Measurements from ENCODE around the gene MMP2. TPM values are rescaled to one million over a fixed set of nuclear protein-coding genes. Genes with fewer than 3 reads are reported as not detected.
A peak's percentile ranks its signal among the peaks of the same experiment; 100 is the strongest.

The MMP2 gene
- total and polyA plus RNA-seq, 2 experiments from 2014 or later: 128 to 196 TPM

GRCh38 chr16:55510185-55510805 is 31.3 kb downstream of the MMP2 start:
- DNase-seq (ENCODE audit: low spot score): no peak
- no peak overlapping the region for H3K4me3 ChIP-seq
- H3K9me2 ChIP-seq (replicated peaks; ENCODE audit: insufficient read depth): no peaks in the 10 kb centered on the region
- H3K9me3 ChIP-seq (ENCODE audit: low read depth): peaks cover 15% of the 10 kb centered on the region
- H3K27me3 ChIP-seq: no peaks in the 10 kb centered on the region
- no peaks in the 10 kb centered on the region for H3K79me2 ChIP-seq
- no peaks in the 10 kb centered on the region for H4K20me1 ChIP-seq (ENCODE audit: insufficient read depth, poor library complexity, severe bottlenecking)
- 66% methylated on average over 4 of the region's 4 CpGs for WGBS (ENCODE audit: low lambda C conversion rate, missing lambda C conversion rate)
- H3K36me3 ChIP-seq (replicated peaks; ENCODE audit: insufficient read depth, low read depth): no peaks in the 10 kb centered on the region
- H3K27ac ChIP-seq: no peak overlapping the region
- no peaks in the 10 kb centered on the region for H3K4me1 ChIP-seq (ENCODE audit: insufficient read depth)
- peak overlapping the region; percentile 47 for H2AFZ ChIP-seq
- peak overlapping the region; percentile 92 for H3K4me2 ChIP-seq
- TF ChIP-seq CTCF (IDR thresholded peaks at IDR 0.05; ENCODE audit: poor library complexity) (no peak), EZH2 (IDR thresholded peaks at IDR 0.05; ENCODE audit: borderline replicate concordance) (no peak), EZH2phosphoT487 (IDR thresholded peaks at IDR 0.05; ENCODE audit: low read depth, severe bottlenecking, unreplicated experiment) (no peak)

- no peak overlapping the region for H2AFZ ChIP-seq
- no peaks in the 10 kb centered on the region for H3K9me2 ChIP-seq (replicated peaks; ENCODE audit: insufficient read depth)
- DNase-seq (ENCODE audit: low spot score): no peak
- peaks cover 15% of the 10 kb centered on the region for H3K9me3 ChIP-seq (ENCODE audit: low read depth)
- H4K20me1 ChIP-seq (ENCODE audit: insufficient read depth, poor library complexity, severe bottlenecking): no peaks in the 10 kb centered on the region
- no peaks in the 10 kb centered on the region for H3K79me2 ChIP-seq
- TF ChIP-seq CTCF (IDR thresholded peaks at IDR 0.05; ENCODE audit: poor library complexity): no peak
- TF ChIP-seq EZH2phosphoT487 (IDR thresholded peaks at IDR 0.05; ENCODE audit: low read depth, severe bottlenecking, unreplicated experiment): no peak
- no peak for TF ChIP-seq EZH2 (IDR thresholded peaks at IDR 0.05; ENCODE audit: borderline replicate concordance)
- no peak overlapping the region for H3K4me2 ChIP-seq
- 95% methylated on average over 1 of the region's 1 CpG for WGBS (ENCODE audit: low lambda C conversion rate, missing lambda C conversion rate)
- no peak overlapping the region for H3K27ac ChIP-seq
- no peaks in the 10 kb centered on the region for H3K36me3 ChIP-seq (replicated peaks; ENCODE audit: insufficient read depth, low read depth)
- H3K4me1 ChIP-seq (ENCODE audit: insufficient read depth): no peaks in the 10 kb centered on the region
- no peak overlapping the region for H3K4me3 ChIP-seq
- H3K27me3 ChIP-seq: no peaks in the 10 kb centered on the region
These were observed 33.9 kb downstream of the MMP2 start for GRCh38 chr16:55512941-55513340.

- no peak for TF ChIP-seq EZH2phosphoT487 (IDR thresholded peaks at IDR 0.05; ENCODE audit: low read depth, severe bottlenecking, unreplicated experiment)
- no peak for TF ChIP-seq CTCF (IDR thresholded peaks at IDR 0.05; ENCODE audit: poor library complexity)
- no peak for TF ChIP-seq EZH2 (IDR thresholded peaks at IDR 0.05; ENCODE audit: borderline replicate concordance)
- H3K36me3 ChIP-seq (replicated peaks; ENCODE audit: insufficient read depth, low read depth): no peaks in the 10 kb centered on the region
- no peak overlapping the region for H3K4me3 ChIP-seq
- H3K9me3 ChIP-seq (ENCODE audit: low read depth): peaks cover 15% of the 10 kb centered on the region
- no peak overlapping the region for H3K4me2 ChIP-seq
- no peak overlapping the region for H2AFZ ChIP-seq
- 90% methylated on average over 5 of the region's 5 CpGs for WGBS (ENCODE audit: low lambda C conversion rate, missing lambda C conversion rate)
- no peaks in the 10 kb centered on the region for H4K20me1 ChIP-seq (ENCODE audit: insufficient read depth, poor library complexity, severe bottlenecking)
- no peaks in the 10 kb centered on the region for H3K4me1 ChIP-seq (ENCODE audit: insufficient read depth)
- no peak overlapping the region for H3K27ac ChIP-seq
- no peak for DNase-seq (ENCODE audit: low spot score)
- H3K79me2 ChIP-seq: no peaks in the 10 kb centered on the region
- no peaks in the 10 kb centered on the region for H3K27me3 ChIP-seq
- no peaks in the 10 kb centered on the region for H3K9me2 ChIP-seq (replicated peaks; ENCODE audit: insufficient read depth)
These were observed 34.6 kb downstream of the MMP2 start for GRCh38 chr16:55513616-55514015.
